ENCODE measurements around the gene IGFN1. TPM values are rescaled to one million over a fixed set of nuclear protein-coding genes. Genes with fewer than 3 reads are reported as not detected.

The IGFN1 gene
- total and polyA plus RNA-seq, 2 of the 8 experiments (the other 6 are each of a cell fraction or from before 2014, with no cell fraction given) = not detected

DNA sequence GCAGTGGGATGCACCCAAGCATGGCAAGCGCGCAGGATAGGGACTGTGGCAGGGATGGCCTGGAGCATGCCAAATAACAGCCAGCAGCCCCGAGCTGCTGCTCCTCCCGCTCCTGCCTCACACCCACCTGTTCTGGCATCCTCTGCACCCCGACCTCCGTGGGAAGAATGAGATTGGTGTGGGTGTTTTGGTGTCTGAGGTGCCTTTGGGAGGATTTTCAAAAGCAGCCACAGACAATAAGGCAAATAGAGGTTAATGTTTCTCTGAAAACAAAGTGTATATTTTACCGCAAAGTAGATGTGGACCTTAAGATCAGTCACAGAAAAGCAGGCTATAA, 35.5 kb downstream of the IGFN1 start:
- no peaks in the 10 kb centered on the region for H4K20me1 ChIP-seq (replicated peaks in 1 of 2; ENCODE audit: control insufficient read depth in 1 of 2, insufficient read depth in 2 of 2, low read length in 2 of 2)
- no peak overlapping the region for H3K27ac ChIP-seq (ENCODE audit: low read depth, low read length)
- H3K23ac ChIP-seq (ENCODE audit: insufficient read length) = no peak overlapping the region
- DNase-seq (ENCODE audit: low read depth in 1 of 2, low spot score in 2 of 2) (no peak), FAIRE-seq (no peak)
- no peak overlapping the region for H3K9ac ChIP-seq (replicated peaks in 1 of 4; ENCODE audit: extremely low read depth in 1 of 4, low read depth in 3 of 4, low read length in 3 of 4)
- no peaks in the 10 kb centered on the region for H3K79me2 ChIP-seq (ENCODE audit: control insufficient read depth in 1 of 2, insufficient read depth in 2 of 2, low read length in 2 of 2)
- no peak overlapping the region for H2BK5ac ChIP-seq (ENCODE audit: low read depth, low read length)
- no peak overlapping the region for H3K4me2 ChIP-seq (ENCODE audit: insufficient read depth in 1 of 2, low read depth in 2 of 2, low read length in 2 of 2)
- no peaks in the 10 kb centered on the region for H3K9me3 ChIP-seq (ENCODE audit: insufficient read depth in 2 of 2, low read depth in 1 of 2, low read length in 1 of 2)
- no peaks in the 10 kb centered on the region for H3K23me2 ChIP-seq (ENCODE audit: low read depth, low read length)
- no peaks in the 10 kb centered on the region for H3K36me3 ChIP-seq (ENCODE audit: control insufficient read depth in 2 of 4, insufficient read depth in 4 of 4, low read length in 3 of 4)
- no peak overlapping the region for H2AFZ ChIP-seq (ENCODE audit: low read length)
- H4K91ac ChIP-seq (replicated peaks; ENCODE audit: insufficient read length, low read length) = no peak overlapping the region
- no peak overlapping the region for H2BK120ac ChIP-seq (replicated peaks; ENCODE audit: low read depth, low read length)
- H3K18ac ChIP-seq (ENCODE audit: extremely low read depth, low read length) = no peak overlapping the region
- H3K79me1 ChIP-seq (ENCODE audit: low read depth, low read length) = no peaks in the 10 kb centered on the region
- ChIA-PET POLR2A (ENCODE audit: partially characterized antibody) (interaction anchor here (0.8 to 1.7 kb wide), 2 partner anchors 11 to 77 kb away, joined by 4 read pairs; no protein-coding TSS in a partner anchor), CTCF (ENCODE audit: partially characterized antibody) (interaction anchor here (0.7 to 3.9 kb wide), 7 partner anchors 9 to 107 kb away, joined by 3 to 19 read pairs (median 6); no protein-coding TSS in a partner anchor)
- no peak overlapping the region; the same call in 1 of the 2 replicates for H4K8ac ChIP-seq (ENCODE audit: extremely low read depth, insufficient read depth, low read length)
- no peak overlapping the region for H3K56ac ChIP-seq (replicated peaks; ENCODE audit: insufficient read length, low read depth, low read length)
- H3K4me3 ChIP-seq (ENCODE audit: extremely low read depth in 1 of 4, insufficient read depth in 2 of 4, low read depth in 3 of 4, low read length in 4 of 4) = no peak overlapping the region
- no peak overlapping the region for H2BK15ac ChIP-seq (ENCODE audit: low read length)
- H3K4ac ChIP-seq (replicated peaks; ENCODE audit: insufficient read length, low read depth, low read length) = no peak overlapping the region
- TF ChIP-seq NANOG (IDR thresholded peaks at IDR 0.05; ENCODE audit: insufficient read depth, low read depth, low read length, poor library complexity, severe bottlenecking) (no peak), TBP (IDR thresholded peaks at IDR 0.05; ENCODE audit: low read depth, low read length) (no peak), JUND (IDR thresholded peaks at IDR 0.05; ENCODE audit: low read length) (no peak), CTBP2 (IDR thresholded peaks at IDR 0.05; ENCODE audit: borderline replicate concordance, insufficient read depth, insufficient read length, low read length) (no peak), EP300 (IDR thresholded peaks at IDR 0.05; ENCODE audit: borderline replicate concordance in 1 of 2, low read depth in 2 of 2, low read length in 2 of 2) (no peak), SRF (IDR thresholded peaks at IDR 0.05; ENCODE audit: low read depth, low read length) (no peak), BCL11A (IDR thresholded peaks at IDR 0.05; ENCODE audit: low read depth in 2 of 2, low read length in 2 of 2) (no peak), ATF3 (IDR thresholded peaks at IDR 0.05; ENCODE audit: insufficient read depth, low read depth, low read length) (no peak), TAF7 (optimal IDR thresholded peaks at IDR 0.05; ENCODE audit: borderline replicate concordance, low read depth, low read length) (no peak), KDM4A (IDR thresholded peaks at IDR 0.05; ENCODE audit: low read depth, low read length, severe bottlenecking) (no peak), GABPA (IDR thresholded peaks at IDR 0.05; ENCODE audit: borderline replicate concordance, insufficient read depth, low read length) (no peak)
- TF ChIP-seq, protein P1, sequence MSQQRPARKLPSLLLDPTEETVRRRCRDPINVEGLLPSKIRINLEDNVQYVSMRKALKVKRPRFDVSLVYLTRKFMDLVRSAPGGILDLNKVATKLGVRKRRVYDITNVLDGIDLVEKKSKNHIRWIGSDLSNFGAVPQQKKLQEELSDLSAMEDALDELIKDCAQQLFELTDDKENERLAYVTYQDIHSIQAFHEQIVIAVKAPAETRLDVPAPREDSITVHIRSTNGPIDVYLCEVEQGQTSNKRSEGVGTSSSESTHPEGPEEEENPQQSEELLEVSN (IDR thresholded peaks at IDR 0.05) = no peak
- H3K27me3 ChIP-seq (replicated peaks in 1 of 4; ENCODE audit: control insufficient read depth in 3 of 4, extremely low read depth in 1 of 4, insufficient read depth in 3 of 4, low read length in 3 of 4) = no peaks in the 10 kb centered on the region
- H2BK20ac ChIP-seq (ENCODE audit: low read length) = no peak overlapping the region
- H4K5ac ChIP-seq (ENCODE audit: insufficient read length, low read depth, low read length) = no peak overlapping the region
- no peak overlapping the region for H2BK12ac ChIP-seq (ENCODE audit: low read depth, low read length)
- H3K4me1 ChIP-seq (replicated peaks in 1 of 4; ENCODE audit: control insufficient read depth in 3 of 4, insufficient read depth in 4 of 4, low read length in 3 of 4) = no peaks in the 10 kb centered on the region
- WGBS, 2 experiments (ENCODE audit: extremely low coverage in 1 of 2, insufficient coverage in 1 of 2, insufficient read length in 1 of 2, insufficient replicate concordance in 2 of 2, low coverage in 1 of 2, low lambda C conversion rate in 2 of 2, missing lambda C conversion rate in 1 of 2) = 78% methylated on average over 7 of the region's 7 CpGs; no CpG with 5 or more reads in 1 of the 2 experiments
- H2AK5ac ChIP-seq (ENCODE audit: low read depth, low read length) = no peak overlapping the region
- H3K14ac ChIP-seq (ENCODE audit: insufficient read length) = no peak overlapping the region

Measured in H1 (cell line).